HG02623 (cell line): ENCODE results near the gene COQ5.

Source experiments
- ATAC-seq: cut with Tn5 transposase; IDR thresholded peaks from one replicate; pipeline ENCODE4 v1.9.1; 2021; ENCODE audit warnings: moderate library complexity; ENCODE audit not compliant: unreplicated experiment

COQ5 gene

GRCh38 chr12:120460157-120460556 lies 68.8 kb downstream of the COQ5 start:
- ATAC-seq = no peak

GRCh38 chr12:120457133-120457532 lies 71.8 kb downstream of the COQ5 start:
- no peak for ATAC-seq

GRCh38 chr12:120455302-120455701 lies 73.7 kb downstream of the COQ5 start:
- no peak for ATAC-seq

- no peak for ATAC-seq
Measured at GRCh38 chr12:120453977-120454376, 75.0 kb downstream of the COQ5 start.
